Thymus (tissue), 11 donors: ENCODE measurements around the gene CLCA2. TPM values are rescaled to one million over a fixed set of nuclear protein-coding genes. Genes with fewer than 3 reads are reported as not detected.

Experiments
- DNase-seq, 9 donors: peaks; one replicate each; pipeline ENCODE4 v3.0.0-alpha.2; 2013; ENCODE audit warnings: low spot score in 9 of 9, low read depth in 6 of 9, missing footprints in 1 of 9
- H3K27ac ChIP-seq, 2 donors: one replicate each; pipeline ENCODE4 v1.5.1; 2013; ENCODE audit warnings: control low read depth in 1 of 2, low read depth in 1 of 2, low read length in 1 of 2, mild to moderate bottlenecking in 1 of 2, moderate library complexity in 1 of 2
- H3K27me3 ChIP-seq, 2 donors: one replicate each; pipeline ENCODE4 v1.5.1; 2013; ENCODE audit warnings: low read length in 1 of 2; ENCODE audit not compliant: control insufficient read depth in 2 of 2, insufficient read depth in 1 of 2
- H3K36me3 ChIP-seq, 2 donors: one replicate each; pipeline ENCODE4 v1.5.1; 2013; ENCODE audit warnings: low read length in 1 of 2, mild to moderate bottlenecking in 1 of 2, moderate library complexity in 1 of 2; ENCODE audit not compliant: control insufficient read depth in 2 of 2, insufficient read depth in 2 of 2
- H3K4me1 ChIP-seq, 2 donors: one replicate each; pipeline ENCODE4 v1.5.1; 2013; ENCODE audit warnings: low read length in 2 of 2; ENCODE audit not compliant: control insufficient read depth in 2 of 2, insufficient read depth in 2 of 2
- H3K4me3 ChIP-seq, 2 donors: one replicate each; pipeline ENCODE4 v1.5.1; 2013; ENCODE audit warnings: low read length in 2 of 2, control low read depth in 1 of 2, mild to moderate bottlenecking in 1 of 2
- H3K9me3 ChIP-seq, 2 donors: one replicate each; pipeline ENCODE4 v1.5.1; 2013; ENCODE audit warnings: low read length in 1 of 2, mild to moderate bottlenecking in 1 of 2; ENCODE audit not compliant: control insufficient read depth in 2 of 2, insufficient read depth in 1 of 2
- WGBS: extraction: QIAGEN DNeasy Blood & Tissue Kit; methylation state at CpG from one replicate; pipeline ENCODE4 v1.1.7; 2013; 5-methylcytosine and 5-hydroxymethylcytosine counted together
- polyA plus RNA-seq: library from polyadenylated mRNA; stranded (reverse); fragments of 200-250 nt; gene quantifications from one replicate; pipeline ENCODE4 v1.2.3, GENCODE V29; 2013
- total RNA-seq: library from RNA; stranded (reverse); fragments of 120-200 nt; gene quantifications from one replicate; pipeline ENCODE4 v1.2.4, GENCODE V29; 2013
- donor health status: healthy.

The CLCA2 gene
- total and polyA plus RNA-seq, 2 donors = 0.42 to 3.4 TPM

- no peak for DNase-seq
- H3K4me1 ChIP-seq = peaks cover 6 to 19% of the 10 kb centered on the region in 2 donors
- no peaks in the 10 kb centered on the region for H3K9me3 ChIP-seq
- 98% methylated on average over 1 of the region's 1 CpG for WGBS
- no peaks in the 10 kb centered on the region for H3K36me3 ChIP-seq
- H3K4me3 ChIP-seq = no peak overlapping the region
- no peak overlapping the region for H3K27ac ChIP-seq
- no peaks in the 10 kb centered on the region for H3K27me3 ChIP-seq
Observed at GRCh38 chr1:86441997-86442396, 18.0 kb downstream of the CLCA2 start.

- Histone ChIP-seq H3K27ac (no peak overlapping the region), H3K4me1 (peaks cover 6 to 19% of the 10 kb centered on the region in 2 donors), H3K36me3 (no peaks in the 10 kb centered on the region), H3K9me3 (no peaks in the 10 kb centered on the region), H3K27me3 (no peaks in the 10 kb centered on the region), H3K4me3 (no peak overlapping the region)
- peak in 2 of 9 donors; percentile 17 to 46 for DNase-seq
- WGBS = 42% methylated on average over 1 of the region's 1 CpG
Observed at GRCh38 chr1:86445919-86446318, 21.9 kb downstream of the CLCA2 start.

GRCh38 chr1:86447198-86447790 is 23.3 kb downstream of the CLCA2 start:
- Histone ChIP-seq H3K27ac (no peak overlapping the region), H3K4me3 (no peak overlapping the region), H3K36me3 (no peaks in the 10 kb centered on the region), H3K27me3 (no peaks in the 10 kb centered on the region), H3K4me1 (peaks cover 0 to 7% of the 10 kb centered on the region in 2 donors), H3K9me3 (no peaks in the 10 kb centered on the region)
- 82% methylated on average over 4 of the region's 4 CpGs for WGBS
- no peak for DNase-seq

- H3K4me1 ChIP-seq = peaks cover 0 to 5% of the 10 kb centered on the region in 2 donors
- DNase-seq = no peak
- 95% methylated on average over 1 of the region's 1 CpG for WGBS
- H3K4me3 ChIP-seq = no peak overlapping the region
- H3K27me3 ChIP-seq = no peaks in the 10 kb centered on the region
- H3K9me3 ChIP-seq = no peaks in the 10 kb centered on the region
- no peak overlapping the region for H3K27ac ChIP-seq
- no peaks in the 10 kb centered on the region for H3K36me3 ChIP-seq
Observed at GRCh38 chr1:86448670-86449069, 24.7 kb downstream of the CLCA2 start.

GRCh38 chr1:86449103-86449502 is 25.1 kb downstream of the CLCA2 start:
- Histone ChIP-seq H3K9me3 (no peaks in the 10 kb centered on the region), H3K36me3 (no peaks in the 10 kb centered on the region), H3K27ac (no peak overlapping the region), H3K27me3 (no peaks in the 10 kb centered on the region), H3K4me3 (no peak overlapping the region), H3K4me1 (peaks cover 0 to 5% of the 10 kb centered on the region in 2 donors)
- 99% methylated on average over 1 of the region's 1 CpG for WGBS
- no peak for DNase-seq

GRCh38 chr1:86450847-86451246 is 26.9 kb downstream of the CLCA2 start:
- Histone ChIP-seq H3K36me3 (no peaks in the 10 kb centered on the region), H3K27me3 (no peaks in the 10 kb centered on the region), H3K4me1 (peaks cover 0 to 5% of the 10 kb centered on the region in 2 donors), H3K9me3 (no peaks in the 10 kb centered on the region), H3K27ac (no peak overlapping the region), H3K4me3 (no peak overlapping the region)
- 66% methylated on average over 3 of the region's 3 CpGs for WGBS
- no peak for DNase-seq

GRCh38 chr1:86453664-86454063 is 29.7 kb downstream of the CLCA2 start:
- no peaks in the 10 kb centered on the region for H3K4me1 ChIP-seq
- H3K27me3 ChIP-seq = no peaks in the 10 kb centered on the region
- DNase-seq = no peak
- 95% methylated on average over 3 of the region's 3 CpGs for WGBS
- H3K36me3 ChIP-seq = no peaks in the 10 kb centered on the region
- no peak overlapping the region for H3K4me3 ChIP-seq
- H3K9me3 ChIP-seq = no peaks in the 10 kb centered on the region
- H3K27ac ChIP-seq = no peak overlapping the region

- H3K27me3 ChIP-seq = no peaks in the 10 kb centered on the region
- DNase-seq = no peak
- no peaks in the 10 kb centered on the region for H3K36me3 ChIP-seq
- no peaks in the 10 kb centered on the region for H3K4me1 ChIP-seq
- no peak overlapping the region for H3K4me3 ChIP-seq
- no peak overlapping the region for H3K27ac ChIP-seq
- 96% methylated on average over 5 of the region's 5 CpGs for WGBS
- no peaks in the 10 kb centered on the region for H3K9me3 ChIP-seq
Observed at GRCh38 chr1:86455073-86455472, 31.1 kb downstream of the CLCA2 start.

GRCh38 chr1:86460998-86461397 is 37.0 kb downstream of the CLCA2 start:
- DNase-seq = peak in 1 of 9 donors; percentile 4
- H3K4me3 ChIP-seq = no peak overlapping the region
- no peaks in the 10 kb centered on the region for H3K27me3 ChIP-seq
- 77% methylated on average over 1 of the region's 1 CpG for whole genome bisulfite sequencing
- H3K9me3 ChIP-seq = no peaks in the 10 kb centered on the region
- no peak overlapping the region for H3K27ac ChIP-seq
- peaks cover 0 to 17% of the 10 kb centered on the region in 2 donors for H3K4me1 ChIP-seq
- H3K36me3 ChIP-seq = no peaks in the 10 kb centered on the region
